PC-9 (cell line): ENCODE measurements around the gene PKIB. TPM values are rescaled to one million over a fixed set of nuclear protein-coding genes. Genes with fewer than 3 reads are reported as not detected.
A peak's percentile ranks its signal among the peaks of the same experiment; 100 is the strongest.

ENCODE experiments used
- BruUV-seq: library from RNA; stranded (reverse); fragments of 400-500 nt; replicated peaks from 2 replicates; lab custom pipeline; 2021; lab: Mats Ljungman, UMichigan
- CTCF ChIA-PET: fragments of 300-600 bp; sonication (Branson Sonifier 250); formaldehyde crosslinking; loops from one replicate; lab custom pipeline; 2022; ENCODE audit warnings: antibody characterized with exemption; lab: Charles Lee
- POLR2A ChIA-PET: fragments of 300-600 bp; sonication (Branson Sonifier 250); formaldehyde crosslinking; loops from one replicate; lab custom pipeline; 2022; ENCODE audit warnings: antibody characterized with exemption; ENCODE audit not compliant: unreplicated experiment; lab: Charles Lee
- DNase-seq, 2 experiments: peaks; one replicate each; pipeline versions ENCODE4 v3.0.0 to v3.0.0-alpha.2; 2015 to 2022; ENCODE audit warnings: mixed read lengths in 1 of 2
- H2AFZ ChIP-seq: fragments of 200-600 bp; sonication (generic); 2 replicates; pipeline ENCODE4 v1.8.1; 2017; ENCODE audit warnings: antibody characterized with exemption
- H3F3A ChIP-seq: fragments of 200-600 bp; sonication (generic); 2 replicates; pipeline ENCODE4 v1.8.1; 2017; ENCODE audit warnings: antibody characterized with exemption, mild to moderate bottlenecking, low read depth; ENCODE audit not compliant: insufficient read depth
- H3K27ac ChIP-seq: fragments of 200-600 bp; sonication (generic); 2 replicates; pipeline ENCODE4 v1.6.1; 2016; ENCODE audit warnings: mixed run types
- H3K27me3 ChIP-seq: fragments of 200-600 bp; sonication (generic); 2 replicates; pipeline ENCODE4 v1.6.1; 2016; ENCODE audit warnings: low read depth, mixed run types; ENCODE audit not compliant: insufficient read depth
- H3K36me3 ChIP-seq: fragments of 200-600 bp; sonication (generic); 2 replicates; pipeline ENCODE4 v1.6.1; 2016; ENCODE audit warnings: low read depth, mixed run types
- H3K4me1 ChIP-seq: fragments of 200-600 bp; sonication (generic); replicated peaks from 2 replicates; pipeline ENCODE4 v1.6.1; 2016; ENCODE audit warnings: mixed run types; ENCODE audit not compliant: insufficient read depth
- H3K4me2 ChIP-seq: fragments of 200-600 bp; sonication (generic); 2 replicates; pipeline ENCODE4 v1.6.1; 2017; ENCODE audit warnings: mixed run types
- H3K4me3 ChIP-seq: fragments of 200-600 bp; sonication (generic); 2 replicates; pipeline ENCODE4 v1.6.1; 2016; ENCODE audit warnings: mixed run types
- H3K79me2 ChIP-seq: fragments of 200-600 bp; sonication (generic); 2 replicates; pipeline ENCODE4 v1.6.1; 2017; ENCODE audit warnings: low read depth, mixed run types
- H3K9me2 ChIP-seq: fragments of 200-600 bp; sonication (generic); 2 replicates; pipeline ENCODE4 v1.8.1; 2017; ENCODE audit warnings: mild to moderate bottlenecking; ENCODE audit not compliant: insufficient read depth
- H3K9me3 ChIP-seq: fragments of 200-600 bp; sonication (generic); 2 replicates; pipeline ENCODE4 v1.8.1; 2016; ENCODE audit warnings: low read depth; ENCODE audit not compliant: insufficient read depth
- H4K20me1 ChIP-seq: fragments of 200-600 bp; sonication (generic); 2 replicates; pipeline ENCODE4 v1.8.1; 2017; ENCODE audit not compliant: insufficient read depth
- EZH2 ChIP-seq: fragments of 200-600 bp; sonication (generic); IDR thresholded peaks from 2 replicates; pipeline ENCODE4 v1.8.0; 2017; ENCODE audit warnings: antibody characterized with exemption, low read depth
- intact Hi-C: fragments of 100-400 bp; cut with micrococcal nuclease; formaldehyde crosslinking; loops from one replicate; pipeline ENCODE4 v1.10.0; 2022; ENCODE audit not compliant: unreplicated experiment
- total RNA-seq: library from RNA; stranded (reverse); gene quantifications from 2 replicates; pipeline ENCODE4 v1.2.3, GENCODE V29; 2021
- TF ChIP-seq, protein P1 (sequence below): fragments of 200-600 bp; sonication (generic); conservative IDR thresholded peaks from 2 replicates; pipeline ENCODE4 v1.6.1; 2017; ENCODE audit warnings: mixed run types, antibody characterized with exemption, mild to moderate bottlenecking, moderate library complexity

Gene PKIB
- total RNA-seq, 1 experiment from 2014 or later: 7.0 TPM

DNA sequence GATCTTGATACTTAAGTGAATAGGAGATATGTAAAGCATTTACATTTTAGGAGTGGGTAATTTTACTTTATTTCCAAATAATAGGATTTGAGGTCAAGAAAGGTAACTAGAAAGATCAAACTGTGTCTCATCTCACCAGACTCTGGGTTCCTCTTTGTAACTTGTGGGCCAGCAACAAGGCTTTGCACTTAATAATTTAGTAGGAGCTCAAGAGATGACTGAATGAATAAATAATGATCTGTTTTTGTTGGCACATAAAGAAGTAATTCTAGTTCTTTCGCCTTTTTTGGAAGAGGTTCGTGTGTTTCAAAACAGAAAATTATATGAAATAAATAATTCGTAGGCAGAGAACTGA lies 101.9 kb downstream of the PKIB start:
- Histone ChIP-seq H3K4me2 (peak overlapping the region; percentile 29), H3K36me3 (no peaks in the 10 kb centered on the region), H3F3A (peaks cover 12% of the 10 kb centered on the region; the same call in 1 of the 2 replicates), H3K4me1 (peaks cover 19% of the 10 kb centered on the region), H4K20me1 (no peaks in the 10 kb centered on the region), H3K9me3 (no peaks in the 10 kb centered on the region; the same call in 1 of the 2 replicates), H3K27me3 (no peaks in the 10 kb centered on the region), H3K4me3 (no peak overlapping the region), H3K79me2 (no peaks in the 10 kb centered on the region), H2AFZ (no peak overlapping the region), H3K27ac (peak overlapping the region; percentile 33), H3K9me2 (no peaks in the 10 kb centered on the region; the same call in 1 of the 2 replicates)
- BruUV-seq: no TSS peak
- ChIA-PET CTCF (no interaction called here), POLR2A (no interaction called here)
- intact Hi-C loops: no loop called here
- peak in 1 of 2 experiments; percentile 71 for DNase-seq
- TF ChIP-seq EZH2: no peak
- TF ChIP-seq, protein P1, sequence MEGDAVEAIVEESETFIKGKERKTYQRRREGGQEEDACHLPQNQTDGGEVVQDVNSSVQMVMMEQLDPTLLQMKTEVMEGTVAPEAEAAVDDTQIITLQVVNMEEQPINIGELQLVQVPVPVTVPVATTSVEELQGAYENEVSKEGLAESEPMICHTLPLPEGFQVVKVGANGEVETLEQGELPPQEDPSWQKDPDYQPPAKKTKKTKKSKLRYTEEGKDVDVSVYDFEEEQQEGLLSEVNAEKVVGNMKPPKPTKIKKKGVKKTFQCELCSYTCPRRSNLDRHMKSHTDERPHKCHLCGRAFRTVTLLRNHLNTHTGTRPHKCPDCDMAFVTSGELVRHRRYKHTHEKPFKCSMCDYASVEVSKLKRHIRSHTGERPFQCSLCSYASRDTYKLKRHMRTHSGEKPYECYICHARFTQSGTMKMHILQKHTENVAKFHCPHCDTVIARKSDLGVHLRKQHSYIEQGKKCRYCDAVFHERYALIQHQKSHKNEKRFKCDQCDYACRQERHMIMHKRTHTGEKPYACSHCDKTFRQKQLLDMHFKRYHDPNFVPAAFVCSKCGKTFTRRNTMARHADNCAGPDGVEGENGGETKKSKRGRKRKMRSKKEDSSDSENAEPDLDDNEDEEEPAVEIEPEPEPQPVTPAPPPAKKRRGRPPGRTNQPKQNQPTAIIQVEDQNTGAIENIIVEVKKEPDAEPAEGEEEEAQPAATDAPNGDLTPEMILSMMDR: no peak

DNA sequence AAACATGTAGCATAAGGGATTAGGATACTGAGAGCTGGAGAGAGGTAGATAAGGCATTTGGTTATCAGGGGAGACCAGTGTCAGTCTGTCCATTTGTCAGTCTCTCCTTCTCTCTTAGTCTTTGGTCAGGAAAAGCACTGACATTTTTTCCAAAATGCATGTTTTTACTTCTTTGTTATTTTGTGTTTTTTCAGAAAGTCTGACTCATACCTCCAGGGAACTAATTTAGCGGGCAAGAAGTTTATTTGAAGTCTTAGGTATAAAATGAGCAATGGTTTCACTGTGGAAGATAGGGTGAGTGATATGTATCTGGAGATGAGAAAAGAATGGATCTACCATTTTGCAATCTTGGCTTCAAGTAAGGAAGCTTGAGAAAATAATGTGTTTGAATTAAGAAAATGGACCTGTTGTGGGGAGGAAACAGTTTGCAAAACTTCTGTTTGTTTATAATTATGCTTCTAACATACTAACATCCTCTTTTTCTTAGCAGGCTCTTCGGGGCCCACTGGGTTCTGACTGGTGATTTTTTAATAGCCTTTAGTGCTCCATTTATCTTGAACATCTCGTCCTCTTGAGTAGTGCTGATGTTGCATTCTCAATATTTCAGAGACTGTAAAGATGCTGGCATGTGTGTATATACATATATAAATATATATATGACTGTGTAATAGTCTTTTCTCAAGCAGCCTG lies 102.4 kb downstream of the PKIB start:
- DNase-seq: no peak
- no TSS peak for BruUV-seq
- no peak overlapping the region for H2AFZ ChIP-seq
- no peaks in the 10 kb centered on the region for H3K27me3 ChIP-seq
- H3F3A ChIP-seq: peaks cover 12% of the 10 kb centered on the region; the same call in 1 of the 2 replicates
- H3K9me2 ChIP-seq: no peaks in the 10 kb centered on the region; the same call in 1 of the 2 replicates
- H3K4me1 ChIP-seq: peaks cover 19% of the 10 kb centered on the region
- H3K79me2 ChIP-seq: no peaks in the 10 kb centered on the region
- H3K9me3 ChIP-seq: no peaks in the 10 kb centered on the region; the same call in 1 of the 2 replicates
- H4K20me1 ChIP-seq: no peaks in the 10 kb centered on the region
- no peaks in the 10 kb centered on the region for H3K36me3 ChIP-seq
- H3K27ac ChIP-seq: peak overlapping the region; percentile 33
- ChIA-PET POLR2A (interaction anchor here (0.6 kb wide), 1 partner anchor 816 kb away, joined by 3 read pairs; no protein-coding TSS in a partner anchor), CTCF (interaction anchor here (0.7 kb wide), 1 partner anchor 606 kb away, joined by 6 read pairs; no protein-coding TSS in a partner anchor)
- peak overlapping the region; percentile 29 for H3K4me2 ChIP-seq
- no peak for TF ChIP-seq EZH2
- TF ChIP-seq, protein P1: no peak
- intact Hi-C loops: no loop called here
- no peak overlapping the region for H3K4me3 ChIP-seq

DNA sequence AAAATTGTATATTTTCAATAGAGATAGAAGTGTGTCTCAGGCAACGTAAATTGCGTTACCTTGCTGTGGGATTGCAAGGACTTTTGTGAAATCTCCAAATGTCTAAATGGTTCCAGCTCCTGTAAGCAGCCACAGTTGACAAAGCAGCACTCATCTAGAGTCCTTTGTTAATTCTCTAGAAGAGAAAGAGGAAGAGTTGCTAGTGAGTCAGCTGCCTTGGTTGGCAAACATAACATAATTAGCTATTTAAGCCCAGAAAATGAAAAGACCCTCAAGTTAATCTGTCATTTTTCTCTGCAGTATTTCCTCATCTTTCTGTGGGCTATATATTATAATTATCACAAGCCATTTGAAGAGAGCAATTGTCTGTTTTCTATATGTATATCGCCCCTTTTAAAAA lies 102.9 kb downstream of the PKIB start:
- ChIA-PET CTCF (interaction anchor here (0.7 kb wide), 1 partner anchor 606 kb away, joined by 6 read pairs; no protein-coding TSS in a partner anchor), POLR2A (interaction anchor here (0.6 kb wide), 1 partner anchor 815 kb away, joined by 3 read pairs; no protein-coding TSS in a partner anchor)
- peaks cover 19% of the 10 kb centered on the region for H3K4me1 ChIP-seq
- H3K27ac ChIP-seq: 0 out of 2 replicates have a peak overlapping the region, but pooled peaks have one; percentile 33
- intact Hi-C loops: no loop called here
- H3K4me3 ChIP-seq: no peak overlapping the region
- no peak overlapping the region for H2AFZ ChIP-seq
- no peak overlapping the region for H3K4me2 ChIP-seq
- H4K20me1 ChIP-seq: no peaks in the 10 kb centered on the region
- H3K36me3 ChIP-seq: no peaks in the 10 kb centered on the region
- no peaks in the 10 kb centered on the region for H3K79me2 ChIP-seq
- TF ChIP-seq, protein P1: no peak
- no peak for TF ChIP-seq EZH2
- peaks cover 12% of the 10 kb centered on the region; the same call in 1 of the 2 replicates for H3F3A ChIP-seq
- no peaks in the 10 kb centered on the region; the same call in 1 of the 2 replicates for H3K9me3 ChIP-seq
- no peaks in the 10 kb centered on the region; the same call in 1 of the 2 replicates for H3K9me2 ChIP-seq
- BruUV-seq: no TSS peak
- no peaks in the 10 kb centered on the region for H3K27me3 ChIP-seq
- DNase-seq: no peak
